Activated T-cell treated with anti-CD3 and anti-CD28 coated beads, Interleukin-2, amount 50 U/mL, for 4 hours (primary cell): ENCODE results near the gene DCAF6. TPM values are rescaled to one million over a fixed set of nuclear protein-coding genes. Genes with fewer than 3 reads are reported as not detected.
A peak's percentile ranks its signal among the peaks of the same experiment; 100 is the strongest.
"Not testable (repeated sequence)": the region's sequence is repeated elsewhere in the genome, so short reads cannot be mapped to it uniquely, and the experiment has no call there.

Experiments used
- ATAC-seq, 2 donors: fragments of 200-7000 bp; cut with Tn5 transposase; one replicate each; pipeline ENCODE4 v1.10.0; 2021
- DNase-seq: peaks from one replicate; pipeline ENCODE4 v3.0.0-alpha.2; 2020
- H3K27me3 Mint-ChIP-seq: one replicate; pipeline ENCODE4 v1.8.0; 2021; ENCODE audit warnings: low read depth, mixed read lengths
- H3K36me3 Mint-ChIP-seq: one replicate; pipeline ENCODE4 v1.8.0; 2022; ENCODE audit warnings: mixed read lengths; ENCODE audit not compliant: insufficient read depth
- H3K4me1 Mint-ChIP-seq: one replicate; pipeline ENCODE4 v1.8.0; 2021; ENCODE audit warnings: low read depth, mixed read lengths
- H3K4me3 Mint-ChIP-seq: one replicate; pipeline ENCODE4 v1.8.0; 2021; ENCODE audit warnings: mild to moderate bottlenecking, moderate library complexity, mixed read lengths
- H3K9me3 Mint-ChIP-seq: one replicate; pipeline ENCODE4 v1.8.0; 2021; ENCODE audit warnings: mixed read lengths
- total RNA-seq, 3 donors: library from RNA; stranded (reverse); gene quantifications; one replicate each; pipeline ENCODE4 v1.2.1, GENCODE V29; 2021

DCAF6 gene
- total RNA-seq, 3 donors from 2014 or later: 10.7 to 12.5 (median 11.3) TPM

DNA sequence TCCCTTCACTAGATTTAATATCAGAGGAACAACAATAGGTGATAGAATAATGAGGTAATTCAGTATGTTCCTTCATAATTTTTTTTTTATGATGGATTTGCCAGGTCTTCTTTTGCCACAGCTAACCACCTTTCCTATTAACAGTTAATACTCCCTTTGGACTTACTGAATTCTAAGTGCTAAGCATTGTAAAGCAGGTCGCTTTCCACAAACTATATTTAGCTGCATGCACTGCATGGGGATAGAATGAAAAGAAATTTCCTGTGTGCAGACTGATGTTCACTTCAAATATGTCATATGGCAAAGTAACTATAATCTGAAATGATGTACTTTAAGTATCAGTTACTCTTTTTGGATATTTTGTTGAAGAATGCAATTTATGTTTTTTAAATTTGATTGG lies 114.4 kb downstream of the DCAF6 start:
- Mint-ChIP-seq H3K36me3 (peaks cover 13% of the 10 kb centered on the region), H3K4me1 (peaks cover 6% of the 10 kb centered on the region), H3K4me3 (no peak overlapping the region), H3K27me3 (no peaks in the 10 kb centered on the region), H3K9me3 (peaks cover under 1% of the 10 kb centered on the region)
- ATAC-seq (no peak), DNase-seq (no peak)

- peaks cover 3% of the 10 kb centered on the region for H3K9me3 Mint-ChIP-seq
- peaks cover 13% of the 10 kb centered on the region for H3K36me3 Mint-ChIP-seq
- no peaks in the 10 kb centered on the region for H3K27me3 Mint-ChIP-seq
- ATAC-seq (no peak), DNase-seq (no peak)
- H3K4me3 Mint-ChIP-seq: no peak overlapping the region
- peaks cover 6% of the 10 kb centered on the region for H3K4me1 Mint-ChIP-seq
Observed at GRCh38 chr1:168053681-168054080, 117.2 kb downstream of the DCAF6 start.

DNA sequence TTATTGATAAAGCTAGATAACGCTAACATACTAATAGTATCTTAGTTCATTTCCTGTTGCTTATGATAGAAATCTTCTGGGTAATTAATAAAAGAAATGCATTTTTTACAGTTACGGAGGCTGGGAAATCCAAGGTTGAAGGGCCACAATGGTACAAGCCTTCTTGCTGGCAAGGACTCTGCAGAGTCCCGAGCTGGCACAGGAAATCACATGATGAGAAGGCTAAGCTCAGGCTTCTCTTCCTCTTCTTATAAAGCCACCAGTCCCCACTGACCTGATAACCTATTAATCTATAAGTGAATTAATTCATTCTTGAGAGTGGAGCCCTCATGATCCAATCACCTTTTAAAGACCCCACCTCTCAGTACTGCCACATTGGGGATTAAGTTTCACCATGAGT lies 117.6 kb downstream of the DCAF6 start:
- H3K4me1 Mint-ChIP-seq: peaks cover 6% of the 10 kb centered on the region
- no peak for DNase-seq
- ATAC-seq: no peak
- H3K36me3 Mint-ChIP-seq: peaks cover 13% of the 10 kb centered on the region
- H3K9me3 Mint-ChIP-seq: peaks cover 3% of the 10 kb centered on the region
- H3K27me3 Mint-ChIP-seq: no peaks in the 10 kb centered on the region
- H3K4me3 Mint-ChIP-seq: no peak overlapping the region

DNA sequence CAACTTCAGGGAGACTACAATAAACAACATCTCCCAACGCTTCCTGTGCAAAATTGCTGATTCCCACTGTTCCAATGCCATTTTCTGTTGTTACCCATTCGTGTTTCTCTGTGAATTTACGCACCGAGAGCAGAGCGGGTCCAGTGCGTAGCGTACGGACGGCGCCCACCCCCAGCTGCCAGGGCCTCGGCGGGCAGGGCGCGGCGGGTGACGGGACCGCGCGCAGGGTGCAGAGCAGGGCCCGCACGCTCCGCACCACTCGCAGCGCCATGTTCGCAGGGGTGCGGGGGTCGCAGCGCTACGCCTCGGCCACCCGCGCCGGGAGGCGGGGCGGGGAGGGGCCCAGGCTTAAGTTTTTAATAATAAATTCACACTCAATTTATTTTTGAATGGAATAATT lies 119.7 kb downstream of the DCAF6 start:
- not testable (repeated sequence) for H3K27me3 Mint-ChIP-seq, H3K4me1 Mint-ChIP-seq, DNase-seq, H3K4me3 Mint-ChIP-seq, H3K9me3 Mint-ChIP-seq
- H3K36me3 Mint-ChIP-seq: peaks cover 13% of the 10 kb centered on the region
- peak; percentile 65 to 72 for ATAC-seq

- no peak overlapping the region for H3K4me3 Mint-ChIP-seq
- H3K9me3 Mint-ChIP-seq: peaks cover 3% of the 10 kb centered on the region
- ATAC-seq (no peak), DNase-seq (no peak)
- H3K27me3 Mint-ChIP-seq: no peaks in the 10 kb centered on the region
- H3K4me1 Mint-ChIP-seq: peaks cover 6% of the 10 kb centered on the region
- peaks cover 10% of the 10 kb centered on the region for H3K36me3 Mint-ChIP-seq
Observed at GRCh38 chr1:168057355-168057754, 120.9 kb downstream of the DCAF6 start.

- DNase-seq: no peak
- Mint-ChIP-seq H3K4me1 (peaks cover 3% of the 10 kb centered on the region), H3K27me3 (no peaks in the 10 kb centered on the region), H3K9me3 (peaks cover 3% of the 10 kb centered on the region), H3K4me3 (no peak overlapping the region), H3K36me3 (peaks cover 5% of the 10 kb centered on the region)
- ATAC-seq: no peak
Observed at GRCh38 chr1:168057921-168058320, 121.4 kb downstream of the DCAF6 start.

- Mint-ChIP-seq H3K4me3 (no peak overlapping the region), H3K9me3 (no peaks in the 10 kb centered on the region), H3K4me1 (no peaks in the 10 kb centered on the region), H3K27me3 (no peaks in the 10 kb centered on the region), H3K36me3 (peaks cover 25% of the 10 kb centered on the region)
- ATAC-seq: no peak
- DNase-seq: no peak
Observed at GRCh38 chr1:168064216-168064615, 127.7 kb downstream of the DCAF6 start.

- H3K9me3 Mint-ChIP-seq: no peaks in the 10 kb centered on the region
- ATAC-seq: no peak
- H3K4me1 Mint-ChIP-seq: no peaks in the 10 kb centered on the region
- no peak overlapping the region for H3K4me3 Mint-ChIP-seq
- no peak for DNase-seq
- H3K27me3 Mint-ChIP-seq: no peaks in the 10 kb centered on the region
- peaks cover 32% of the 10 kb centered on the region for H3K36me3 Mint-ChIP-seq
Observed at GRCh38 chr1:168065506-168065905, 129.0 kb downstream of the DCAF6 start.

DNA sequence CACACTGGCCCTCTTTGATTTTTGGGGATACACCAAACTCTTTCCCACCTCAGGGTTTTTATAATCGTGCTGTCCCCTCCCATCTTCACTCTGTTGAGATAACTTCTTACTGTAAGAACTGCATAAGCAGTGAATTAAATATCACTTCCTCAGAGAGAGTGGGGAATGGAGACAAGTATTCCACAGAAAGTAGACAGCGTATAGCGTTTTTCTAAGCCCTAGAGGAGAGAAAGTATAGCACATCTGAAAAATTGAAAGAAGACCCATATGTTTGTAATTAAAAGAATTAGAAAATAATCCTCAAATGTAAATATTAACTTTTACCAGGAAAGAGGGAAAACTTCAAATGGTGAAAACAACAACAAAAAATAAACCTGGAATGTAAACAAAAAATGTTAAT lies 132.9 kb downstream of the DCAF6 start:
- H3K27me3 Mint-ChIP-seq: no peaks in the 10 kb centered on the region
- DNase-seq: no peak
- peaks cover 42% of the 10 kb centered on the region for H3K36me3 Mint-ChIP-seq
- no peaks in the 10 kb centered on the region for H3K4me1 Mint-ChIP-seq
- no peak overlapping the region for H3K4me3 Mint-ChIP-seq
- ATAC-seq: no peak
- H3K9me3 Mint-ChIP-seq: no peaks in the 10 kb centered on the region

DNA sequence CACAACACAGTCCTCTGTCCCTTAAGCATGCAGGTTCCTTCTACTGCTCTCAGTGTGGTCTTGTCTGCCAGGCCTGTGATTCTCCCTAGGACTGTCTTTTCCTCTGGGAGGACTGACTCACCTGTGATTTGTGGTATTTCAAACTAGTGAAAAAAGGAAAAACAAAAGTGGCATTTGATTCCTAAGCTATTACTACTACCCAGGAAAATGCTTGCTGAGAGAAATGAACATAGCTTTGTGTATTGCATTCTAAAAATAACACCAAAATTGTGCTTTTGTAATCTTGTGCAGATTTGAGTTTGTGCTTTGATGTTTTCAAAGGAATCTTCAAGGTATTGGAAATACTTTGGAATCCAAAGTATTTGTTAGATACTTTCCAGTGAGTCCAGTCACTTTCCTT lies 143.3 kb downstream of the DCAF6 start:
- H3K4me3 Mint-ChIP-seq: no peak overlapping the region
- no peak for DNase-seq
- H3K36me3 Mint-ChIP-seq: peaks cover 14% of the 10 kb centered on the region
- no peaks in the 10 kb centered on the region for H3K4me1 Mint-ChIP-seq
- no peak for ATAC-seq
- H3K27me3 Mint-ChIP-seq: no peaks in the 10 kb centered on the region
- no peaks in the 10 kb centered on the region for H3K9me3 Mint-ChIP-seq

DNA sequence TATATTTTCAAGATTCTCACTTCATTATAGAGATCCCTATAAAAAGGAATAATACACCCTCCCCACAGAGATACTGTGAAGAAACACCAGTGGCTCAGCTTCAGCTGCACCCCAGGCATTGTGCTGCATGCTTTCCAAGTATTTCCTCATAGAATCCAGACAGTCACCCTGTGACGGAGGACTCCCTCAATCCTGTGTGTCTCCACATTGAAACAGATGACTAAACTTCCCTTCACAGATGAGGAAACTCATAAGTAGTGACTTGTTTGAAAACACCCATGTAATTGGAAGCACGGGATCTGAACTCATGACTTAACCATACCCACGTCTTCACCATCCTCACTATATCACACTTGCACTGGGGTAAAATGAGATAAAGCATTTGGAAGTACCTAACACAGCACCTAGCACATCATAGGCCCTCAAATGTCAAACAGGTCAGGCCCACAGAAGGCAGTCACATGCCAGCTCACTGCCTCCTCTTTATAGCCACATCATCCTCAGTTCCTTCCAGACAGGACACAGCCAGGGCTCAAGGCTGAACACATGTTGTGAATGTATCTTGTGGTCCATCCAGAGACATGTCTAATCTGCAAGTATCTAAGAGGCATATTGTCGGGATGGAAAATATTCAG lies 145.0 kb downstream of the DCAF6 start:
- no peak for DNase-seq
- peaks cover 3% of the 10 kb centered on the region for H3K36me3 Mint-ChIP-seq

DNA sequence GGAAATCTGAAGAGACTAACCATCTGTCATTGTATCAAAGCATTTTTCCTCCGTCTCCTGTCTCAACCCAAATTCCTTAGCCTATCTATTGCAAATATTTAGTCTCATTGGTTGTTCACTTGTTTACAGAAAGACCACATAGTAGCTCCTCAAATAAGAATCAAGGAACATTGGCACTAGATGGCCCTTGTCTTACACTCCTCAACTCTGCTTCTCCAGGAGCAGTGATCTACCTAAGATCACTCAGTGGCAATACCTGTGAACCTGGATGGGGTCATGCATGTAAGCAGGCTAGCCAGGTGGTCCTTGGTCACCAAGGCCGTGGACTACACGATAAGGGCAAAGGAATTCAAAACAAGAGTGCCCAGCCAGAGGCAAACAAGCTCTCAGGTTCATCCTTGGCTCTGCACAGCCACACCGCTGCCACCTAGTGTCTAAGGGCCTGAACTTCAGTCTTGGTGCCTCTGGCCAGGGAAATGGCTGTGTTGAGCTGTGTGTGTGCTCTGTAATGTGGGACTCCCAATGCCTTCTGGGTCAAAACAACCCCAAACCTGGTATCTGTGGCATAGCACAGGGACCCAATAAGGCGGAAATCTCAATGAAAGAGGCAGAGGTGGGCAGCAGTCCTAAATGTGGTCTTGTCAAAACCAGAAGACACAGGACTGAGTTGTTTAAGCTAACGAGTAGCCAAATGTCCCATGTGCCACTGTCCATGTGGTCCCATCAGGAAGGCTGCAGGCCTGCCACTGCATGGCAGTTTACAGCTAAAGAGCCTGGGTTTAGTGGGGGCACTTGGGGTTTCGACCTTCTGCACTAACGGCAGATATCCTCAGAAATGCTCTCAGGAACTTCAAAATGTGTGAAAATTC lies 145.8 kb downstream of the DCAF6 start:
- Mint-ChIP-seq H3K9me3 (no peaks in the 10 kb centered on the region), H3K36me3 (no peaks in the 10 kb centered on the region), H3K4me3 (no peak overlapping the region), H3K27me3 (no peaks in the 10 kb centered on the region), H3K4me1 (no peaks in the 10 kb centered on the region)
- DNase-seq: peak; percentile 45
- peak; percentile 83 to 85 for ATAC-seq

More for the DNA sequence above, 145.0 kb downstream of the DCAF6 start:
- ATAC-seq: no peak
- Mint-ChIP-seq H3K27me3 (no peaks in the 10 kb centered on the region), H3K9me3 (no peaks in the 10 kb centered on the region), H3K4me3 (no peak overlapping the region), H3K4me1 (no peaks in the 10 kb centered on the region)

GRCh38 chr1:168083456-168084325 lies 147.2 kb downstream of the DCAF6 start:
- no peaks in the 10 kb centered on the region for H3K4me1 Mint-ChIP-seq
- ATAC-seq (no peak), DNase-seq (no peak)

More at GRCh38 chr1:168083456-168084325, 147.2 kb downstream of the DCAF6 start:
- Mint-ChIP-seq H3K4me3 (no peak overlapping the region), H3K9me3 (no peaks in the 10 kb centered on the region), H3K27me3 (no peaks in the 10 kb centered on the region), H3K36me3 (no peaks in the 10 kb centered on the region)
